Measurements from ENCODE around the gene EPYC. TPM values are rescaled to one million over a fixed set of nuclear protein-coding genes. Genes with fewer than 3 reads are reported as not detected.

Gene EPYC
- total and polyA plus RNA-seq, 2 of the 4 experiments (the other 2 are of a cell fraction): not detected

- Histone ChIP-seq H2AK5ac (ENCODE audit: low read depth, low read length) (no peak overlapping the region), H3K27me3 (ENCODE audit: control insufficient read depth, insufficient read depth, low read length) (no peaks in the 10 kb centered on the region), H4K8ac (ENCODE audit: low read depth in 2 of 2, low read length in 2 of 2) (no peak overlapping the region), H3K36me3 (ENCODE audit: control insufficient read depth, insufficient read depth, low read length) (no peaks in the 10 kb centered on the region), H3K4me2 (ENCODE audit: low read depth, low read length) (no peak overlapping the region), H3K27ac (ENCODE audit: insufficient read depth, low read length) (no peak overlapping the region), H2BK20ac (ENCODE audit: low read depth, low read length) (no peak overlapping the region), H3K9ac (ENCODE audit: low read depth, low read length) (no peak overlapping the region), H3K18ac (ENCODE audit: low read depth, low read length) (no peak overlapping the region), H2AFZ (replicated peaks; ENCODE audit: low read length, poor library complexity) (no peak overlapping the region), H2BK5ac (ENCODE audit: low read depth, low read length, poor library complexity, severe bottlenecking) (no peak overlapping the region), H4K5ac (ENCODE audit: low read depth, low read length) (no peak overlapping the region), H3K14ac (replicated peaks; ENCODE audit: low read depth, low read length) (no peak overlapping the region), H3K4me3 (ENCODE audit: insufficient read depth, low read depth, low read length) (no peak overlapping the region), H2BK120ac (ENCODE audit: low read depth, low read length) (no peak overlapping the region), H3K4me1 (ENCODE audit: control insufficient read depth, insufficient read depth, low read length) (no peaks in the 10 kb centered on the region; the same call in 1 of the 2 replicates), H3K56ac (ENCODE audit: extremely low read depth, insufficient read depth, low read length) (no peak overlapping the region), H3K79me1 (ENCODE audit: low read depth in 1 of 2, low read length in 2 of 2) (no peaks in the 10 kb centered on the region), H2AK9ac (replicated peaks; ENCODE audit: low read depth, low read length, poor library complexity) (no peak overlapping the region), H3K9me3 (ENCODE audit: control insufficient read depth, insufficient read depth, low read length) (no peaks in the 10 kb centered on the region), H3K9me1 (ENCODE audit: insufficient read depth, low read length) (no peaks in the 10 kb centered on the region), H2BK15ac (ENCODE audit: low read depth, low read length) (no peak overlapping the region), H3K4ac (ENCODE audit: low read depth, low read length) (no peak overlapping the region), H4K91ac (ENCODE audit: insufficient read depth, low read depth, low read length) (no peak overlapping the region), H4K20me1 (ENCODE audit: insufficient read depth, low read length) (no peaks in the 10 kb centered on the region), H3K23ac (ENCODE audit: low read depth, low read length) (no peak overlapping the region)
- intact Hi-C loops (cut with micrococcal nuclease) (no loop called here), dilution Hi-C loops (cut with HindIII; ENCODE audit: low sequenced_read_pairs, unreplicated experiment) (no loop called here), in situ Hi-C loops (cut with MboI; ENCODE audit: low sequenced_read_pairs) (no loop called here)
- BruUV-seq (replicated peaks): no TSS peak
- ATAC-seq (ENCODE audit: low read depth): no peak
- WGBS, 2 experiments (ENCODE audit: extremely low coverage in 2 of 2, insufficient read length in 1 of 2): no CpG with 5 or more reads among the region's 2 CpGs
- TF ChIP-seq NFE2L2 (IDR thresholded peaks at IDR 0.05; ENCODE audit: low read depth, low read length) (no peak), SMC3 (IDR thresholded peaks at IDR 0.05; ENCODE audit: low read depth, low read length) (no peak), RFX5 (IDR thresholded peaks at IDR 0.05; ENCODE audit: low read depth, low read length) (no peak), RAD21 (IDR thresholded peaks at IDR 0.05; ENCODE audit: low read length) (no peak), MAFK (IDR thresholded peaks at IDR 0.05; ENCODE audit: low read depth, low read length) (no peak)
- POLR2A ChIA-PET (ENCODE audit: unreplicated experiment): no interaction called here
- CTCF ChIA-PET: no interaction called here
- no peak for DNase-seq
Measured at GRCh38 chr12:90917431-90917830, 87.3 kb downstream of the EPYC start.

Data from IMR-90 (cell line).